ENCODE results near the gene STAG1.

DNA sequence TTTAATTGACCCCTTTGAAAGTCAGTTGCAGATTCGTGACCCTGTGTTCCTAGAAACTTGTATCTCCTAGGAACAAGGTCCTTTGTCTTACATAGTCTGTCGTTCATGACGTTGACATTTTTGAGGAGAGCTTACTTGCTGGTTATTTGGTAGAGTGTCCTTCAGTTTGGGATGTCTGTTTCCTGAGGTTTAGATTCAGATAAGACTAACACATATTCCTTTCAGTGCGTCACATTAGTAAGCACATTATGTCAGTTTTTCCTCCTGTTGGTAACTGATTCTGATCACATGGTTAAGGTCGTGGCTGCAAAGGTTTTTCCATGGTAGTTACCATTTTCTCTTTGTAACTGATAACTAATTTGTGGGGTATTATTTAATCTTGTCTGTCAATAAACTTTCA is 421.3 kb downstream of the STAG1 start:
- TF ChIP-seq, protein P1, sequence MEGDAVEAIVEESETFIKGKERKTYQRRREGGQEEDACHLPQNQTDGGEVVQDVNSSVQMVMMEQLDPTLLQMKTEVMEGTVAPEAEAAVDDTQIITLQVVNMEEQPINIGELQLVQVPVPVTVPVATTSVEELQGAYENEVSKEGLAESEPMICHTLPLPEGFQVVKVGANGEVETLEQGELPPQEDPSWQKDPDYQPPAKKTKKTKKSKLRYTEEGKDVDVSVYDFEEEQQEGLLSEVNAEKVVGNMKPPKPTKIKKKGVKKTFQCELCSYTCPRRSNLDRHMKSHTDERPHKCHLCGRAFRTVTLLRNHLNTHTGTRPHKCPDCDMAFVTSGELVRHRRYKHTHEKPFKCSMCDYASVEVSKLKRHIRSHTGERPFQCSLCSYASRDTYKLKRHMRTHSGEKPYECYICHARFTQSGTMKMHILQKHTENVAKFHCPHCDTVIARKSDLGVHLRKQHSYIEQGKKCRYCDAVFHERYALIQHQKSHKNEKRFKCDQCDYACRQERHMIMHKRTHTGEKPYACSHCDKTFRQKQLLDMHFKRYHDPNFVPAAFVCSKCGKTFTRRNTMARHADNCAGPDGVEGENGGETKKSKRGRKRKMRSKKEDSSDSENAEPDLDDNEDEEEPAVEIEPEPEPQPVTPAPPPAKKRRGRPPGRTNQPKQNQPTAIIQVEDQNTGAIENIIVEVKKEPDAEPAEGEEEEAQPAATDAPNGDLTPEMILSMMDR (IDR thresholded peaks at IDR 0.05; ENCODE audit: insufficient read depth, low read length), result no peak
- TF ChIP-seq, protein P2, sequence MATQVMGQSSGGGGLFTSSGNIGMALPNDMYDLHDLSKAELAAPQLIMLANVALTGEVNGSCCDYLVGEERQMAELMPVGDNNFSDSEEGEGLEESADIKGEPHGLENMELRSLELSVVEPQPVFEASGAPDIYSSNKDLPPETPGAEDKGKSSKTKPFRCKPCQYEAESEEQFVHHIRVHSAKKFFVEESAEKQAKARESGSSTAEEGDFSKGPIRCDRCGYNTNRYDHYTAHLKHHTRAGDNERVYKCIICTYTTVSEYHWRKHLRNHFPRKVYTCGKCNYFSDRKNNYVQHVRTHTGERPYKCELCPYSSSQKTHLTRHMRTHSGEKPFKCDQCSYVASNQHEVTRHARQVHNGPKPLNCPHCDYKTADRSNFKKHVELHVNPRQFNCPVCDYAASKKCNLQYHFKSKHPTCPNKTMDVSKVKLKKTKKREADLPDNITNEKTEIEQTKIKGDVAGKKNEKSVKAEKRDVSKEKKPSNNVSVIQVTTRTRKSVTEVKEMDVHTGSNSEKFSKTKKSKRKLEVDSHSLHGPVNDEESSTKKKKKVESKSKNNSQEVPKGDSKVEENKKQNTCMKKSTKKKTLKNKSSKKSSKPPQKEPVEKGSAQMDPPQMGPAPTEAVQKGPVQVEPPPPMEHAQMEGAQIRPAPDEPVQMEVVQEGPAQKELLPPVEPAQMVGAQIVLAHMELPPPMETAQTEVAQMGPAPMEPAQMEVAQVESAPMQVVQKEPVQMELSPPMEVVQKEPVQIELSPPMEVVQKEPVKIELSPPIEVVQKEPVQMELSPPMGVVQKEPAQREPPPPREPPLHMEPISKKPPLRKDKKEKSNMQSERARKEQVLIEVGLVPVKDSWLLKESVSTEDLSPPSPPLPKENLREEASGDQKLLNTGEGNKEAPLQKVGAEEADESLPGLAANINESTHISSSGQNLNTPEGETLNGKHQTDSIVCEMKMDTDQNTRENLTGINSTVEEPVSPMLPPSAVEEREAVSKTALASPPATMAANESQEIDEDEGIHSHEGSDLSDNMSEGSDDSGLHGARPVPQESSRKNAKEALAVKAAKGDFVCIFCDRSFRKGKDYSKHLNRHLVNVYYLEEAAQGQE (IDR thresholded peaks at IDR 0.05; ENCODE audit: insufficient replicate concordance, low read depth), result no peak
